OCI-LY7 (cell line): Measurements from ENCODE around the gene PMS1.

Source experiments
- EZH2phosphoT487 ChIP-seq: fragments of 200-600 bp; sonication (generic); IDR thresholded peaks from 2 replicates; pipeline ENCODE4 v1.6.1; 2018; ENCODE audit warnings: low read depth, borderline replicate concordance, mild to moderate bottlenecking, mixed run types, antibody characterized with exemption, low read length, moderate library complexity, mixed read lengths
- TF ChIP-seq, protein P1 (sequence below): fragments of 200-600 bp; sonication (generic); conservative IDR thresholded peaks from 2 replicates; pipeline ENCODE4 v1.5.1; 2014; ENCODE audit warnings: mild to moderate bottlenecking, antibody characterized with exemption, low read length, moderate library complexity, mixed read lengths

DNA sequence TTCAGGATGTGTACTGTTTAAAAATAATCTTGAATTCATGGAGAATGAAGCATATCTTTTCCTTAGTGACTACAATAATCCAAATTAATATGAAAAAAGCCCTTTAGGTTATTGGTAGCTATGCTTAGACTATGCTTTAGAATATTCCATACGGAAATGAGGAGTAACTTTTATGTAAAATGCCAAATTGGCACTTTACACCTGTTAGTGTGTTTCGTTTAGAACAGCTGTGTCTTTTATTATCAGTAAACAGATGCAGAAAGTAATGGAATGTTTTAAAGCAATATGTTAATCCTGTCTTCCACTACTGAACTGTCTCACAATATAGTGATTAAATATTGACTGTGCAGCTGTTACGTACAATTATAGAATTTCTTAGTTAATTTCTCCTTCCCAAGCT lies 129.6 kb downstream of the PMS1 start:
- TF ChIP-seq, protein P1, sequence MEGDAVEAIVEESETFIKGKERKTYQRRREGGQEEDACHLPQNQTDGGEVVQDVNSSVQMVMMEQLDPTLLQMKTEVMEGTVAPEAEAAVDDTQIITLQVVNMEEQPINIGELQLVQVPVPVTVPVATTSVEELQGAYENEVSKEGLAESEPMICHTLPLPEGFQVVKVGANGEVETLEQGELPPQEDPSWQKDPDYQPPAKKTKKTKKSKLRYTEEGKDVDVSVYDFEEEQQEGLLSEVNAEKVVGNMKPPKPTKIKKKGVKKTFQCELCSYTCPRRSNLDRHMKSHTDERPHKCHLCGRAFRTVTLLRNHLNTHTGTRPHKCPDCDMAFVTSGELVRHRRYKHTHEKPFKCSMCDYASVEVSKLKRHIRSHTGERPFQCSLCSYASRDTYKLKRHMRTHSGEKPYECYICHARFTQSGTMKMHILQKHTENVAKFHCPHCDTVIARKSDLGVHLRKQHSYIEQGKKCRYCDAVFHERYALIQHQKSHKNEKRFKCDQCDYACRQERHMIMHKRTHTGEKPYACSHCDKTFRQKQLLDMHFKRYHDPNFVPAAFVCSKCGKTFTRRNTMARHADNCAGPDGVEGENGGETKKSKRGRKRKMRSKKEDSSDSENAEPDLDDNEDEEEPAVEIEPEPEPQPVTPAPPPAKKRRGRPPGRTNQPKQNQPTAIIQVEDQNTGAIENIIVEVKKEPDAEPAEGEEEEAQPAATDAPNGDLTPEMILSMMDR: no peak
- no peak for TF ChIP-seq EZH2phosphoT487
